Erythroblast (primary cell): ENCODE data around the gene CD83.

Experiments used
- GATA1 ChIP-seq: IDR thresholded peaks from 2 replicates; pipeline ENCODE4 v1.6.1; 2011; ENCODE audit warnings: low read depth, mild to moderate bottlenecking, control low read depth, low read length, moderate library complexity
- POLR2A ChIP-seq: IDR thresholded peaks from 2 replicates; pipeline ENCODE4 v1.6.1; 2011; ENCODE audit warnings: mild to moderate bottlenecking, low read length

DNA sequence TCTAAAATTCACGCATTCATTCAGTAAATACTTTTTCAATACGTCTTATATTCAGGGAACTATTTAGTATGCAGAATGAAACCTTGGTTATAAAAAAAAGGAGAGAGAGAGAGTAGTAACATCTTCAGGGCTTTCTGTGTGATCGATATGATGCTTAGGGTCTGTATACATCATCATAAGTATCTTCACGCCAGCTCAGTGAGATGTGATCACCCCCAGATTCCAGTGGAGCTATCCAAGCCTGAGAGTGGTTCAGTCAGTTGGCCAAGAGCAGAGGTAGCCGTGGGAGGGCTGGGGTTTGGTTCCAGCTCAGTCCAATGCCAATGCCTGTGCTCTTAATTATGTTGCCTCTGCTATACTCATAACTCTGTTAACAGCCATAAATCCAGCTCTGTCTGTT is 8.6 kb downstream of the CD83 start:
- TF ChIP-seq POLR2A (no peak), GATA1 (no peak)
